ENCODE results near the gene ZNF641.

The ZNF641 gene

GRCh38 chr12:48350249-48351021 lies at the start of gene ZNF641:
TSS of gene ZNF641 (minus strand) at chr12:48350919. CDS start at chr12:48348090, 2,829 bp downstream.
- peak; percentile 62 for DNase-seq

- no peak for DNase-seq
Observed at GRCh38 chr12:48390026-48390425, 39.3 kb upstream of the ZNF641 start.

GRCh38 chr12:48389409-48389808 lies 38.7 kb upstream of the ZNF641 start:
- DNase-seq, result no peak

- no peak for DNase-seq
Observed at GRCh38 chr12:48388938-48389337, 38.2 kb upstream of the ZNF641 start.

GRCh38 chr12:48388460-48388859 lies 37.7 kb upstream of the ZNF641 start:
- DNase-seq, result no peak

- no peak for DNase-seq
Observed at GRCh38 chr12:48380596-48380995, 29.9 kb upstream of the ZNF641 start.

- no peak for DNase-seq
Observed at GRCh38 chr12:48379794-48380193, 29.1 kb upstream of the ZNF641 start.

GRCh38 chr12:48377646-48378045 lies 26.9 kb upstream of the ZNF641 start:
- DNase-seq, result no peak

- DNase-seq, result no peak
Observed at GRCh38 chr12:48374164-48374563, 23.4 kb upstream of the ZNF641 start.

- no peak for DNase-seq
Observed at GRCh38 chr12:48366131-48366530, 15.4 kb upstream of the ZNF641 start.

GRCh38 chr12:48361664-48362339 lies 11.1 kb upstream of the ZNF641 start:
- no peak for DNase-seq

- DNase-seq, result no peak
Observed at GRCh38 chr12:48358937-48359513, 8.3 kb upstream of the ZNF641 start.

- DNase-seq, result peak; percentile 58
Observed at GRCh38 chr12:48356041-48356768, 5.5 kb upstream of the ZNF641 start.

GRCh38 chr12:48352157-48352760 lies 1.5 kb upstream of the ZNF641 start:
- DNase-seq, result no peak

- DNase-seq, result peak; percentile 76
Observed at GRCh38 chr12:48351022-48351708, 446 bp upstream of the ZNF641 start.

- no peak for DNase-seq
Observed at GRCh38 chr12:48349471-48349870, 1.2 kb downstream of the ZNF641 start.

GRCh38 chr12:48342980-48343379 lies 7.7 kb downstream of the ZNF641 start:
- DNase-seq, result no peak

- DNase-seq, result no peak
Observed at GRCh38 chr12:48340943-48341342, 9.8 kb downstream of the ZNF641 start.

GRCh38 chr12:48339442-48340117 lies 11.1 kb downstream of the ZNF641 start:
- DNase-seq, result no peak

- DNase-seq, result no peak
Observed at GRCh38 chr12:48336564-48336963, 14.2 kb downstream of the ZNF641 start.

GRCh38 chr12:48336061-48336460 lies 14.7 kb downstream of the ZNF641 start:
- no peak for DNase-seq

GRCh38 chr12:48334808-48335207 lies 15.9 kb downstream of the ZNF641 start:
- no peak for DNase-seq

All from kidney glomerular epithelial cell (primary cell).